Neural progenitor cell (in vitro differentiated cells): Measurements from ENCODE around the gene GNA14.

Experiments used
- EZH2 ChIP-seq: fragments of 200-600 bp; sonication (generic); IDR thresholded peaks from 2 replicates; pipeline ENCODE4 v1.6.1; 2017; ENCODE audit warnings: antibody characterized with exemption, mild to moderate bottlenecking, moderate library complexity
- TF ChIP-seq, protein P1 (sequence below): fragments of 200-600 bp; sonication (generic); IDR thresholded peaks from 2 replicates; pipeline ENCODE4 v1.5.1; 2017; ENCODE audit warnings: antibody characterized with exemption, mild to moderate bottlenecking

DNA sequence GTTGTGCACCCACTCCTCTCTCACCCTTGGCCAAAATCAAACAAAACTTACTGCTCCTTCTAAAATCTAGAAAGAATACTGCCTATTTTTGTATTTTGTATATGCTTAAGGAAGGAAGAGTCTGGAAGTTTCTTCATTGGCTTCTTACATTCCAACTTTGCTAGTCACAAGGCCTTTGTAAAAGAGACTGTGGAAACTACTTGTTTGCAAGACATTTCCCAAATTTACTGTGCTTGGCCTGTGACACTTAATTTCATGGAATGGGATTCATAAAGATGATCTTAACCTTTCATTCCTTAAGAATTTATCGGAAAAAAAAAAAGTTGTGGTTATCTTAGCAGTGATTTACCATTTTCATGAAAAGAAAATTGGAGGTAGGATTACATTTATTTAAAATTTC, 261.9 kb downstream of the GNA14 start:
- TF ChIP-seq, protein P1, sequence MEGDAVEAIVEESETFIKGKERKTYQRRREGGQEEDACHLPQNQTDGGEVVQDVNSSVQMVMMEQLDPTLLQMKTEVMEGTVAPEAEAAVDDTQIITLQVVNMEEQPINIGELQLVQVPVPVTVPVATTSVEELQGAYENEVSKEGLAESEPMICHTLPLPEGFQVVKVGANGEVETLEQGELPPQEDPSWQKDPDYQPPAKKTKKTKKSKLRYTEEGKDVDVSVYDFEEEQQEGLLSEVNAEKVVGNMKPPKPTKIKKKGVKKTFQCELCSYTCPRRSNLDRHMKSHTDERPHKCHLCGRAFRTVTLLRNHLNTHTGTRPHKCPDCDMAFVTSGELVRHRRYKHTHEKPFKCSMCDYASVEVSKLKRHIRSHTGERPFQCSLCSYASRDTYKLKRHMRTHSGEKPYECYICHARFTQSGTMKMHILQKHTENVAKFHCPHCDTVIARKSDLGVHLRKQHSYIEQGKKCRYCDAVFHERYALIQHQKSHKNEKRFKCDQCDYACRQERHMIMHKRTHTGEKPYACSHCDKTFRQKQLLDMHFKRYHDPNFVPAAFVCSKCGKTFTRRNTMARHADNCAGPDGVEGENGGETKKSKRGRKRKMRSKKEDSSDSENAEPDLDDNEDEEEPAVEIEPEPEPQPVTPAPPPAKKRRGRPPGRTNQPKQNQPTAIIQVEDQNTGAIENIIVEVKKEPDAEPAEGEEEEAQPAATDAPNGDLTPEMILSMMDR, result no peak
- TF ChIP-seq EZH2, result no peak
